ENCODE measurements around the gene MTA1.

Gene MTA1

GRCh38 chr14:105445290-105445689 lies 25.7 kb downstream of the MTA1 start:
- CTCF ChIA-PET: interaction anchor here (0.9 kb wide), 1 partner anchor 125 kb away, joined by 3 read pairs; no protein-coding TSS in a partner anchor
- POLR2A ChIA-PET (ENCODE audit: low non-redundant PET): no interaction called here
- H3K27ac ChIP-seq: peak overlapping the region; percentile 35; the same call in 1 of the 2 replicates
- no peak for TF ChIP-seq CTCF (conservative IDR thresholded peaks at IDR 0.05; ENCODE audit: low read depth)
- no peak for DNase-seq (ENCODE audit: low spot score)

GRCh38 chr14:105445901-105446845 lies 26.5 kb downstream of the MTA1 start:
- CTCF ChIA-PET: interaction anchor here (1.2 kb wide), 1 partner anchor 44 kb away, joined by 5 read pairs; no protein-coding TSS in a partner anchor
- no peak for TF ChIP-seq CTCF (conservative IDR thresholded peaks at IDR 0.05; ENCODE audit: low read depth)
- H3K27ac ChIP-seq: peak overlapping the region; percentile 56
- no peak for DNase-seq (ENCODE audit: low spot score)
- POLR2A ChIA-PET (ENCODE audit: low non-redundant PET): no interaction called here

DNA sequence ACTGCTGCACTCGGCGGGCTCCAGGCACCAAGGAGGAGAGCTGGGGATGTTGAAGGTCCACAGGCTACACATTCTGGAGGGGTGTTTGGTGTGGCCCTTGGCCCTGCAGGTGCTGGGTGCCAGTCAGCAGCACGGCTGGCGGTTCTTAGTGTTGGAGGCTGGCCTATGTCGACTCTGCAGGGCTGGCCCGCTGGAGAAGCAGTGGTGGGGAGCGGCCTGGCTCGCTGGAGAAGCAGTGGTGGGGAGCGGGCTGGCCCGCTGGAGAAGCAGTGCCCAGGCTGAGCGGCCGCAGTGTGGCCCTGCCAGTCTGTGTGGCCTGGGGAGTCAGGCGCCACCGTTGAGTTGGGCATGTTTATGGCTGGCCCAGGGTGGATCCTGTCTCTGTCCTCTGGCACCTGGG lies 27.3 kb downstream of the MTA1 start:
- TF ChIP-seq CTCF (conservative IDR thresholded peaks at IDR 0.05; ENCODE audit: low read depth): no peak
- no peak for DNase-seq (ENCODE audit: low spot score)
- H3K27ac ChIP-seq: peak overlapping the region; percentile 56
- CTCF ChIA-PET: interaction anchor here (1.2 kb wide), 1 partner anchor 43 kb away, joined by 5 read pairs; no protein-coding TSS in a partner anchor
- POLR2A ChIA-PET (ENCODE audit: low non-redundant PET): no interaction called here

DNA sequence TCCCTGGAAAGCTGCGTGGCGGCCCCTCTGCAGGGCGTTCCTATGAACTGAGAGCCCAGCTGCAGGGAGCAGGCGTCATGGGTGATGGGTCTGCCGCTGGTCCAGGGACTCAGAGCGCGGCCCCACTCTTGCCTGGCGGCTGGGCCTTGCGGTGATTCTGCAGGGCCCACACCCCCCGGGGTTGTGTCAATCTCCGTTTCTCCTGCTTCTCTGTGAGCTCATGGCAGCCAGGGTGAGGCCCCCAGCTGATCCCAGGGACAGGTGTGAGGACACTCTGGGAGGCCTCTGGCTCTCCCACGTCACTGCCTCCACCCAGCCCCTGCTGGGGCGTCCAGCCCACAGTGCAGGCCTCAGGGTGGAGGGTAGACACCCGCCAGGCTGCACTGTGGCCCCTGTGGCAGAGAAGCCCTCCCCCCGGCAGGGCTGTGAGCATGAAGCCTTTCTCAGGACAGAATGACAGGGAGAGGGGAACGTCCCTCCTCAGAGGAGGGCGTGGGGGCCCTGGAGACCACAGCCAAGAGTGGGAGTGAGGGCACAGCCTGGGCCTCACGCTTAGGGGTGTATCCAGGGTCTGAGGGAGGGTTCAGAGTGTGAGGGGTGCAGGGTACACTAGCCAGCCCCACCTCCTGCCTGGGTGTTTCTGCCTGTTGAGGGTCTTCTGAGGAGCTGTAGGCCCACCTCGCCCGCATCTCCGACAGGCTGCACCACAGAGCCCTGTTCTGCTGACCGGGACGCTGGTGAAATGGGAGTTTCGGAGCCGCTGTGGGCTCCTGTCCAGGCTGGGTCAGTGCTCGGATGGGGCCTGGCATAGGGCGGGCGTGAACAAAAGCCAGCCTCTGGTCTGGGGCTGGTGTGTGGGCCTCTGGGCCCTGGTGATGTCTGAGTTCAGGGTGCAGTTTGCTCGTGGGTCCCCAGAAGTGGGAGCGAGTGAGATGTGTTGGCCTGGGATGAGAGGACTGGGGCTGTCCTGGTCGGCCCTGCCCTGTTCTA lies 28.3 kb downstream of the MTA1 start:
- peak overlapping the region; percentile 56 for H3K27ac ChIP-seq
- CTCF ChIA-PET: interaction anchor here (0.5 to 1.4 kb wide), 17 partner anchors 9 to 1337 kb away, joined by 3 to 5 read pairs (median 3); partner anchors contain the start of gene TEDC1
- no peak for DNase-seq (ENCODE audit: low spot score)
- POLR2A ChIA-PET (ENCODE audit: low non-redundant PET): no interaction called here
- no peak for TF ChIP-seq CTCF (conservative IDR thresholded peaks at IDR 0.05; ENCODE audit: low read depth)

GRCh38 chr14:105448706-105449111 lies 29.1 kb downstream of the MTA1 start:
- CTCF ChIA-PET: interaction anchor here (0.5 to 1.4 kb wide), 16 partner anchors 8 to 1336 kb away, joined by 3 to 5 read pairs (median 3); partner anchors contain the start of gene TEDC1
- peak; percentile 45 for DNase-seq (ENCODE audit: low spot score)
- POLR2A ChIA-PET (ENCODE audit: low non-redundant PET): no interaction called here
- peak; percentile 86 for TF ChIP-seq CTCF (conservative IDR thresholded peaks at IDR 0.05; ENCODE audit: low read depth)
- peak overlapping the region; percentile 56 for H3K27ac ChIP-seq
